Stimulated activated memory B cell treated with anti-CD40 and anti-IgM and Interleukin-4, amounts not matched to agents 10 μg/mL and 1 μg/mL and 100 μg/mL, for 72 hours (primary cell): ENCODE results near the gene FAM193B.
A peak's percentile ranks its signal among the peaks of the same experiment; 100 is the strongest.
"Not testable (repeated sequence)": the region's sequence is repeated elsewhere in the genome, so short reads cannot be mapped to it uniquely, and the experiment has no call there.

Source experiments
- ATAC-seq: fragments of 150-1000 bp; cut with Tn5 transposase; 2 replicates; pipeline ENCODE4 v1.10.0; 2021
- H3K27ac Mint-ChIP-seq: one replicate; pipeline ENCODE4 v1.8.0; 2022; ENCODE audit warnings: mild to moderate bottlenecking, mixed read lengths
- H3K27me3 Mint-ChIP-seq: one replicate; pipeline ENCODE4 v1.8.0; 2022; ENCODE audit warnings: mixed read lengths
- H3K36me3 Mint-ChIP-seq: one replicate; pipeline ENCODE4 v1.8.0; 2022; ENCODE audit warnings: mixed read lengths
- H3K4me1 Mint-ChIP-seq: one replicate; pipeline ENCODE4 v1.8.0; 2022; ENCODE audit warnings: mixed read lengths
- H3K4me3 Mint-ChIP-seq: one replicate; pipeline ENCODE4 v1.8.0; 2022; ENCODE audit warnings: mild to moderate bottlenecking, moderate library complexity, mixed read lengths
- H3K9me3 Mint-ChIP-seq: one replicate; pipeline ENCODE4 v1.8.0; 2022; ENCODE audit warnings: mixed read lengths

The FAM193B gene

GRCh38 chr5:177534433-177534832 lies 19.9 kb downstream of the FAM193B start:
- ATAC-seq, H3K4me1 Mint-ChIP-seq, H3K27me3 Mint-ChIP-seq, H3K4me3 Mint-ChIP-seq, H3K9me3 Mint-ChIP-seq, H3K27ac Mint-ChIP-seq: not testable (repeated sequence)
- peaks cover 41% of the 10 kb centered on the region for H3K36me3 Mint-ChIP-seq

- no peak overlapping the region for H3K4me3 Mint-ChIP-seq
- H3K36me3 Mint-ChIP-seq: peaks cover 26% of the 10 kb centered on the region
- H3K27ac Mint-ChIP-seq: no peak overlapping the region
- H3K9me3 Mint-ChIP-seq: no peaks in the 10 kb centered on the region
- ATAC-seq: no peak
- H3K4me1 Mint-ChIP-seq: no peaks in the 10 kb centered on the region
- H3K27me3 Mint-ChIP-seq: no peaks in the 10 kb centered on the region
Observed at GRCh38 chr5:177531209-177531940, 23.0 kb downstream of the FAM193B start.

- Mint-ChIP-seq H3K4me3 (no peak overlapping the region), H3K9me3 (no peaks in the 10 kb centered on the region), H3K4me1 (no peaks in the 10 kb centered on the region), H3K36me3 (peaks cover 23% of the 10 kb centered on the region), H3K27me3 (no peaks in the 10 kb centered on the region), H3K27ac (peak overlapping the region; percentile 10)
- ATAC-seq: no peak
Observed at GRCh38 chr5:177530638-177531037, 23.7 kb downstream of the FAM193B start.

GRCh38 chr5:177529247-177530203 lies 24.8 kb downstream of the FAM193B start:
- Mint-ChIP-seq H3K4me3 (no peak overlapping the region), H3K4me1 (no peaks in the 10 kb centered on the region), H3K36me3 (peaks cover 23% of the 10 kb centered on the region), H3K9me3 (no peaks in the 10 kb centered on the region), H3K27me3 (no peaks in the 10 kb centered on the region), H3K27ac (no peak overlapping the region)
- no peak for ATAC-seq

- Mint-ChIP-seq H3K27me3 (no peaks in the 10 kb centered on the region), H3K9me3 (no peaks in the 10 kb centered on the region), H3K36me3 (peaks cover 23% of the 10 kb centered on the region), H3K27ac (no peak overlapping the region), H3K4me1 (no peaks in the 10 kb centered on the region), H3K4me3 (no peak overlapping the region)
- no peak for ATAC-seq
Observed at GRCh38 chr5:177528631-177529030, 25.7 kb downstream of the FAM193B start.

GRCh38 chr5:177527595-177527994 lies 26.8 kb downstream of the FAM193B start:
- Mint-ChIP-seq H3K4me1 (no peaks in the 10 kb centered on the region), H3K9me3 (no peaks in the 10 kb centered on the region), H3K27ac (no peak overlapping the region), H3K27me3 (no peaks in the 10 kb centered on the region), H3K36me3 (peaks cover 18% of the 10 kb centered on the region), H3K4me3 (no peak overlapping the region)
- no peak for ATAC-seq

GRCh38 chr5:177526791-177527190 lies 27.6 kb downstream of the FAM193B start:
- Mint-ChIP-seq H3K27ac (no peak overlapping the region), H3K4me1 (peaks cover 1% of the 10 kb centered on the region), H3K27me3 (no peaks in the 10 kb centered on the region), H3K9me3 (no peaks in the 10 kb centered on the region), H3K36me3 (peaks cover 13% of the 10 kb centered on the region), H3K4me3 (no peak overlapping the region)
- no peak for ATAC-seq

GRCh38 chr5:177526191-177526590 lies 28.2 kb downstream of the FAM193B start:
- Mint-ChIP-seq H3K4me1 (peaks cover 7% of the 10 kb centered on the region), H3K4me3 (no peak overlapping the region), H3K36me3 (peaks cover 17% of the 10 kb centered on the region), H3K27me3 (no peaks in the 10 kb centered on the region), H3K27ac (no peak overlapping the region), H3K9me3 (no peaks in the 10 kb centered on the region)
- no peak for ATAC-seq

GRCh38 chr5:177524941-177525655 lies 29.3 kb downstream of the FAM193B start:
- Mint-ChIP-seq H3K4me1 (peaks cover 18% of the 10 kb centered on the region), H3K9me3 (no peaks in the 10 kb centered on the region), H3K27me3 (no peaks in the 10 kb centered on the region), H3K36me3 (peaks cover 16% of the 10 kb centered on the region), H3K4me3 (no peak overlapping the region), H3K27ac (no peak overlapping the region)
- ATAC-seq: no peak

- Mint-ChIP-seq H3K9me3 (no peaks in the 10 kb centered on the region), H3K27me3 (no peaks in the 10 kb centered on the region), H3K4me1 (peaks cover 24% of the 10 kb centered on the region), H3K4me3 (no peak overlapping the region), H3K27ac (no peak overlapping the region), H3K36me3 (peaks cover 21% of the 10 kb centered on the region)
- no peak for ATAC-seq
Observed at GRCh38 chr5:177524539-177524900, 29.8 kb downstream of the FAM193B start.

- ATAC-seq: no peak
- no peaks in the 10 kb centered on the region for H3K9me3 Mint-ChIP-seq
- H3K4me1 Mint-ChIP-seq: peaks cover 29% of the 10 kb centered on the region
- H3K27me3 Mint-ChIP-seq: no peaks in the 10 kb centered on the region
- no peak overlapping the region for H3K27ac Mint-ChIP-seq
- no peak overlapping the region for H3K4me3 Mint-ChIP-seq
- H3K36me3 Mint-ChIP-seq: peaks cover 21% of the 10 kb centered on the region
Observed at GRCh38 chr5:177523711-177524538, 30.4 kb downstream of the FAM193B start.

- Mint-ChIP-seq H3K27ac (peak overlapping the region; percentile 82), H3K36me3 (peaks cover 27% of the 10 kb centered on the region), H3K27me3 (no peaks in the 10 kb centered on the region), H3K4me3 (no peak overlapping the region), H3K9me3 (no peaks in the 10 kb centered on the region), H3K4me1 (peaks cover 40% of the 10 kb centered on the region)
- ATAC-seq: no peak
Observed at GRCh38 chr5:177520916-177521513, 33.3 kb downstream of the FAM193B start.

GRCh38 chr5:177520271-177520670 lies 34.1 kb downstream of the FAM193B start:
- peak overlapping the region; percentile 82 for H3K27ac Mint-ChIP-seq
- ATAC-seq: no peak
- no peaks in the 10 kb centered on the region for H3K9me3 Mint-ChIP-seq
- no peaks in the 10 kb centered on the region for H3K27me3 Mint-ChIP-seq
- peaks cover 27% of the 10 kb centered on the region for H3K36me3 Mint-ChIP-seq
- H3K4me3 Mint-ChIP-seq: no peak overlapping the region
- peaks cover 48% of the 10 kb centered on the region for H3K4me1 Mint-ChIP-seq

- Mint-ChIP-seq H3K27ac (peak overlapping the region; percentile 82), H3K4me1 (peaks cover 51% of the 10 kb centered on the region), H3K27me3 (no peaks in the 10 kb centered on the region), H3K9me3 (no peaks in the 10 kb centered on the region), H3K36me3 (peaks cover 27% of the 10 kb centered on the region), H3K4me3 (no peak overlapping the region)
- no peak for ATAC-seq
Observed at GRCh38 chr5:177519463-177520235, 34.7 kb downstream of the FAM193B start.
